Stimulated activated CD8-positive, alpha-beta memory T cell treated with anti-CD3 and anti-CD28 coated beads, Interleukin-15, amount 100 ng/mL, for 4 hours (primary cell): ENCODE data around the gene SYCP2L.
"Not testable (repeated sequence)": the region's sequence is repeated elsewhere in the genome, so short reads cannot be mapped to it uniquely, and the experiment has no call there.

Experiments used
- DNase-seq, 2 donors: peaks; one replicate each; pipeline ENCODE4 v3.0.0-alpha.2; 2020; ENCODE audit warnings: low read depth in 2 of 2

The SYCP2L gene

GRCh38 chr6:10954590-10955010, 67.7 kb downstream of the SYCP2L start:
- DNase-seq = peak in 1 of 2 donors; percentile 19

DNA sequence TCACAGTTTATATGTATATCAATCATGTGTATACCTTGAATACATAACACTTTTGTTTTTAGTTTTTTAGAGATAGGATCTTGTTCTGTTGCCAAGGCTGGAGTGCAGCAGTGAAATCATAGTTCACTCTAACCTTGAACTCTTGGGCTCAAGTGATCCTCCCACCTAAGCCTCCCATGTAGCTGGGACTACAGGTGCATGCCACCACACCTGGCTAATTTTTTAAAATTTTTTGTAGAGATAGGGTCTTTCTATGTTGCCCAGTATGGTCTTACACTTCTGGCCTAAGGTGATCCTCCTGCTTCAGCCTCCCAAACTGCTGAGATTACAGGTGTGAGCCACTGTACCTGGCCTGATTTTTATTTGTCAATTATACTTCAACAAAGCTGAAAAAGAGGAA, 69.9 kb downstream of the SYCP2L start:
- no peak for DNase-seq

DNA sequence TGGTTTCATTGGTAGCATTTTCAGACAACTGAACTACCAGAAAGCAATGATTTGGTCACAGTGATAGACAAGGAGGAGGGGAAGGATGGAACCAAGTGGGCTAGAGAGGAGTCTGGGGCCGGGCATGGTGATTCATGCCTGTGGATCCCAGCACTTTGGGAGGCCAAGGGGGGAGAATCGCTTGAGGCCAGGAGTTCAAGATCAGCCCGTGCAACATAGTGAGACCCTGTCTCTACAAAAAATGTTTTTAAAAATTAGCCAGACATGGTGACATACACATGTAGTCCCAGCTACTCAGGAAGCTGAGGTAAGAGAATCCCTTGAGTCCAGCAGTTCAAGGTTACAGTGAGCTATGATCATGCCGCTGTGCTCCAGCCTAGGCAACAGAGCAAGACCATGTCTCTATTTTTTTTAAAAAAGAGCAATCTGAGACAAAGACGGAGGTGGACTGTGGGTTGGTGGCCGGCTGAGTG, 70.6 kb downstream of the SYCP2L start:
- DNase-seq = no peak

GRCh38 chr6:10960171-10960570, 73.3 kb downstream of the SYCP2L start:
- no peak for DNase-seq

DNA sequence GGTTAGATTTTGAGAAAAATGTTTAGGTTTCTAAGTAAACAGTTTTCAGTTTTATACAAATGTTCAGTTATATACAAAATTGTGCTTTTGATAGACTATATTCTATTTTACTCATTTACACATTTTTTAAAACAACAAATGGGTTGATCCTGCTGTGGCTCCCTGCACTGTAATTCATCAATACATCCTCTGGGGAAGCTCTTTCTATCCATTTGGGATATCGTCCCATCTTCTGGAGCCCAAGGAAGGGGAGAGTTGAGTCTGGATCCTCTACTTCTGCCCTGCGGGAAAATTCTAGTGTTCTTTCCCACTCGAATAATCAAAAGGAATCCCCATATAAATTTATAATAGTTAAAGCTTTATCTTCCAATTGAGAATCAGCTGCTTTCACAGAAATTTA, 75.0 kb downstream of the SYCP2L start:
- no peak for DNase-seq

DNA sequence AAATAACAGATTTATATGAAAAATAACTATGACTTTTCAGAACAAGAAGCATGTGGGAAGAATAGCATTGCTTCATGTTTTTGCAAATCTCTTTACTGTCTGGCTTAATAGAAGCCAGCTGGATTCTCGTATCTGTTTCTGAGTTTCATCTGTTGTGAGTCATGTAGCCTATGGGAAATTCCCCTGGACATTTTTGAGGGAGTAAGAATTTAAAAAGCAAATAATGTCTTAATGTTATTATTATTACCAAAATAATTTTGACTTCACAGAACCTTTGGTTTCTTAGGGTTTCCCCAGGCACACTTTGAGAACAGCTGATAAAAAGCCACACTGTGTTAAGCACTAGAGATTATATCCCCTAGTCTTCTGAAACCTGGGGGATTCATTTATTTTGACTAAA, 75.8 kb downstream of the SYCP2L start:
- DNase-seq = no peak

GRCh38 chr6:10963113-10963512, 76.3 kb downstream of the SYCP2L start:
- DNase-seq = no peak

GRCh38 chr6:10964684-10965083, 77.8 kb downstream of the SYCP2L start:
- no peak for DNase-seq

- no peak for DNase-seq
Observed at GRCh38 chr6:10968776-10969175, 81.9 kb downstream of the SYCP2L start.

- no peak for DNase-seq
Observed at GRCh38 chr6:10970731-10971130, 83.9 kb downstream of the SYCP2L start.

- no peak for DNase-seq
Observed at GRCh38 chr6:10972196-10972595, 85.3 kb downstream of the SYCP2L start.

DNA sequence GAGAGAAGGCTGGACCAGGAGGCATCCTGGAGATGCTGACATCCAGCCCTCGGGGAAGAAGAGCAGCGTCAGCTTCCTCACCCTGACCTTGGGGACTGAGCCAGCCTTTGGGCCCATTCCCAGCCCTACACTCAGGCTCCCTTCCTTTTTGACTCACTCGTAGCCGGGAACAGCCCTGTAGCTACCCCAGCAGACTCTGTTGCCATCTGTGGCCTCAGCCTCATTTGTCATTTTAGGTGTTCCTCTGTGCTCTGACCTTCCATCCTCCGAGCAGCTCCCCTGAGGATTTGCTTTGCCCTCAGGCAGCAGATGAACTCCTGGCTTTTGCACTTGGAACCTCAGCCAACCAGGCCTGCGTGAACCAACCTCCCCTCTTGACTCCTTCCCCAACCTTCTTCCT, 89.7 kb downstream of the SYCP2L start:
- no peak for DNase-seq

DNA sequence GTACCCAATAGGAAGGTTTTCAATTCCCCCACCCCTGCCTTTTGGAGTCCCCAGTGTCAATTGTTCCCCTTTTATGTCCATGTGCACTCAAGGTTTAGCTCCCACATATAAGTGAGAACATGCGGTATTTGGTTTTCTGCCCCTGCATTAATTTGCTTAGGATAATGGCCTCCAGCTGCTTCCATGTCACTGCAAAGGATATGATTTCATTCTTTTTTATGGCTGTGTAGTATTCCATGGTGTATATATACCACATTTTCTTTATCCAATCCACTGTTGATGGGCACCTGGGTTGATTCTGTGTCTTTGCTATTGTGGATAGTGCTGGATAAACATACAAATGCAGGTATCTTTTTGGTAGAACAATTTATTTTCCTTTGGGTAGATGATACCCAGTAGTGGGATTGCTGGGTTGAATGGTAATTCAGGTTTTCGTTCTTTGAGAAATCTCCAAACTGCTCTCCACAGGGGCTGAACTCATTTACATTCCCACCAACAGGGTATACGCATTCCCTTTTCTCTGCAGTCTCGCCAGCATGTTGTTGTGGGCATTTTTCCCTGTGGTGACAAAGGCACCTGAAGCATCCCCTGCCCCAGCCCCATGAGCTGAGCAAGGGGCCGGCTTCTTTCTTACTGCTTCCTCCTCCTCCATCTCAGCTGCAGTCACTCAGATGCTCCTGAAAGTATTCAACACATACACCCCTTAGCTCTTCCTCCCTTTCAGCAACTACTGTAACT, 90.5 kb downstream of the SYCP2L start:
- DNase-seq = no peak

- DNase-seq = no peak
Observed at GRCh38 chr6:10979603-10980002, 92.8 kb downstream of the SYCP2L start.

DNA sequence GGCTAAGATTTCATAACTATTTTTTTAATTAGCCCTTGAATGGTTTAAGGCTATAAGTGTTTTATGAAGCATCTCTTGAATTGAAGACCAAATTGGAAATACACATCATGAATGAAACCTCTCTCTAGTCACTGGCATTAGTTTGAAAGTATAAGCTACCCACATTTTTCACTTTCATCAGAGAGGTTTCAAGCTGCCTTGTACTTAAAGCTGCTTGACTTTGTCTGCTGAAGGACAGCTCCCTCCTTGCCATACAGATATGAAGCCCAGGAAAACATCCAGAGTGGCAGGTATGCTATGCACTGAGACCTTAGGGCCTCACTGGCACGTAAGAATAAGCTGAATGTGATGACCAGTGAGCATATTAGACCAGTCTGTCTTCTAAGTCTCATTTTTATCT, 94.6 kb downstream of the SYCP2L start:
- no peak for DNase-seq

DNA sequence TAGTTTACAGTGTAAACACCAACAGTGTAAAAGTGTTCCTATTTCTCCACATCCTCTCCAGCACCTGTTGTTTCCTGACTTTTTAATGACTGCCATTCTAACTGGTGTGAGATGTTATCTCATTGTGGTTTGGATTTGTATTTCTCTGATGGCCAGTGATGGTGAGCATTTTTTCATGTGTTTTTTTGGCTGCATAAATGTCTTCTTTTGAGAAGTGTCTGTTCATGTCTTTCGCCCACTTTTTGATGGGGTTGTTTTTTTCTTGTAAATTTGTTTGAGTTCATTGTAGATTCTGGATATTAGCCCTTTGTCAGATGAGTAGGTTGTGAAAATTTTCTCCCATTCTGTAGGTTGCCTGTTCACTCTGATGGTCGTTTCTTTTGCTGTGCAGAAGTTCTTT, 98.1 kb downstream of the SYCP2L start:
- DNase-seq = not testable (repeated sequence)

DNA sequence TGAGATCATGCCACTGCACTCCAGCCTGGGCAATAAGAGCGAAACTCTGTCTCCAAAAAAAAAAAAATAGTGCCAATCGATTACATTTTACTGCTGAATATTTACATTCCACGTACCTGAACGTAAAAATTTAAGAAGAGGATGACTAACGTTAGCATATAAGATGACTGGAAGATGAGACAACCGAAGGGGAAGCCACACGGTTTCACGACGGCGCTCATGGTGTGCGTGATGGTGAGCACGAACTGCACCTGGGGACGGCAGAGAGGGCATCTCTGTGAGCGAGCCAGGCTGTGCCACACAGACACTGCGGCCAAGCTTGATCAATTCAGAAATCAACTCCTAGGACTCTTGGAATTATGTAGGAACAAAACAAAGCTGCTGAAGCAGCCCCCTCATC, 102.7 kb downstream of the SYCP2L start:
- no peak for DNase-seq

GRCh38 chr6:10991115-10991514, 104.3 kb downstream of the SYCP2L start:
- no peak for DNase-seq

DNA sequence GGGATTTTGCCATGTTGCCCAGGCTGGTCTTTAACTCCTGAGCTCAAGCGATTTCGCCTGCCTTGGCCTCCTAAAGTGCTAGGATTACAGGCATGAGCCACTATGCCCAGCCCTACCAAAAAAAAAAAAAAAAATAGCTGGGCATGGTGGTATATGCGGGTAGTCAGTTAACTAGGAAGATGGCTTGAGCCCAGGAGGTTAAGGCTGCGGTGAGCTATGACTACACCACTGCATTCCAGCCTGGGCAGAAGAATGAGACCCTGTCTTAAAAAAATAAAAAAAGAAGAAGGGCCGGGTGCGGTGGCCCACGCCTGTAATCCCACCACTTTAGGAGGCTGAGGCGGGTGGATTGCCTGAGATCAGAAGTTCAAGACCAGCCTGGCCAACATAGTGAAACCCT, 107.0 kb downstream of the SYCP2L start:
- DNase-seq = no peak

DNA sequence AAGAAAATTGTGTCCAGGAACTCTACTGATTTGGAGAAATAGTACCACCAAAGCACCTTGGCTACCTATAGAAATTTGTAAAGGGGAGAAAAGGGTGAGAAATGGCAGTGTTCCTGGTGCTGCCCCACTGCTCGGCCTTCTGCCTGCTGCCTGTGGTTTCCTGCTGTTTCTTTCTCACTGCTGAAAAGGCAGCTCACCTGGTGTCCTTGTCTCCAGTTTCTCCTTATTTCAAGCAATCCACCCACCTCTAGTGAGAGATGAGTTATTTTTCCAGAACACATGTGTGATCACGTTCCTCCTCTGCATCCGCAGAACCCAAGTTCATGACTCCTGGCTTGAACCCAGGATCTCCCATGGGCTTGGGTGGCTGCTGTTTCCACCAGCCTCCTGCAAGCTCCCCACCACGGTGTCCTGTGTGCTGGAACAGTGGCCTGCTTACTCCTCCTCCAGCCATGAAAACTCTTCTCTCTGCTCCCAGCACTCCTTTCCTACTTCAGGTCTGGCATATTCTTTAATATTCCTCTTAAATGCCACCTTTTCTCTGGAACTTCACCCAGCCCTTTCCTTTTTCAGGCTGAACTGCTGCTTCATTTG, 108.4 kb downstream of the SYCP2L start:
- no peak for DNase-seq

- no peak for DNase-seq
Observed at GRCh38 chr6:10999994-11000393, 113.1 kb downstream of the SYCP2L start.

DNA sequence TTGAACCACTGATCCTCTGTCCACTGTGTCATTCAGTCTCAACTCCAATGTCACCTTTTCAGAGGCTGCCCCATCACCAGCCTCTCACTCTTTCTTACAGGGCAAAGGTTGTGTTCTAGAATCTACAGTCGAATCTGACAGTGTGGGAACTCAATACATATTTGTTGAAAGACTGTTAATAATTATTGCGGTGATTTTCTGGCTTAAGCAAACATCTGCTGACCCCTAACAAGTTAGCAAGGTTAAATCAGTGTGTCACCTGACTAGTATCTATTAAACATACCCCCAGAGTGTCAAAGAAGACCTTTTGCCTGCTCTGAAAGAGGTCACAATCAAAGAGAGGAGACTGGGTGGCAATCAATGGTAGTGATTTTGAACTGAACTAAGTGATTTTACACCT, 115.3 kb downstream of the SYCP2L start:
- DNase-seq = no peak

- not testable (repeated sequence) for DNase-seq
Observed at GRCh38 chr6:11003297-11003696, 116.4 kb downstream of the SYCP2L start.

GRCh38 chr6:11006061-11006460, 119.2 kb downstream of the SYCP2L start:
- DNase-seq = no peak
